Liver (tissue), 3 donors: Measurements from ENCODE around the gene VEZF1.

Experiments used
- FOXA2 ChIP-seq: IDR thresholded peaks from 2 replicates; pipeline ENCODE4 v1.6.1; 2016; ENCODE audit warnings: antibody characterized with exemption
- SP1 ChIP-seq: IDR thresholded peaks from 2 replicates; pipeline ENCODE4 v1.6.1; 2018; ENCODE audit warnings: antibody characterized with exemption, mild to moderate bottlenecking
- YY1 ChIP-seq: IDR thresholded peaks from 2 replicates; pipeline ENCODE4 v1.6.1; 2016; ENCODE audit warnings: antibody characterized with exemption, mild to moderate bottlenecking
- TF ChIP-seq, protein P1 (sequence below): IDR thresholded peaks from 2 replicates; pipeline ENCODE4 v1.6.1; 2016; ENCODE audit warnings: antibody characterized with exemption
- TF ChIP-seq, protein P2 (sequence below): fragments of 150-350 bp; IDR thresholded peaks from 2 replicates; pipeline ENCODE4 v1.5.1; 2017; ENCODE audit warnings: improper control_type of control experiment, low read depth, low read length; ENCODE audit not compliant: missing input control
- donor health status: healthy.
- donor health status: healthy.

DNA sequence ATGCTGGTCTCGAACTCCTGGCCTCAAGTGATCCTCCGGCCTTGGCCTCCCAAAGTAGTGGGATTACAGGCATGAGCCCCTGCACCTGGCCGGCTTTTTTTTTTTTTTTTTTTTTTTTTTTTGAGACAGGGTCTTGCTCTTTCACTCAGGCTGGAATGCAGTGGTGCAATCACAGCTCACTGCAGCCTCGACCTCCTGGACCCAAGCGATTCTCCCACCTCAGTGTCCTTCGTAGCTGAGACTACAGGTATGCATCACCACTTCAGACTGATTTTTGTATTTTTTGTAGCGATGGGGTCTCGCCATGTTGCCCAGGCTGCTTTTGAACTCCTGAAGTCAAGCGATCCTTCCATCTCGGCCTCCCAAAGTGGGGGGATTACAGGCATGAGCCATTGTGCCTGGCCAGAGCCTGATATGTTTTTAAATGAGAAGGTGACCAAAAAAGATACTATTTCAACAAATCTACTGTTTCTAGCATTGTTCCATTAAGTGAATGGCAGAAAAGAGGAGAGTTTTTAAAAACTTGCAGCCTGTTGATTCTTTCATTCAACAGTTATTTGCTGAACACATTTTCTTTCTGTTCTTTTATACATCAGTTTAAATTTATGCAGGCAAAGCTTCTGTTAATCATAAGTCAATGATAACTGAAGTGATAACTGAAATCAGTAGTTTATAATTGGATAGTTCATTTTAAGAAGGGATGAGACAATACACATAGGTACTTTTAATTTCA, 22.2 kb upstream of the VEZF1 start:
- TF ChIP-seq, protein P1, sequence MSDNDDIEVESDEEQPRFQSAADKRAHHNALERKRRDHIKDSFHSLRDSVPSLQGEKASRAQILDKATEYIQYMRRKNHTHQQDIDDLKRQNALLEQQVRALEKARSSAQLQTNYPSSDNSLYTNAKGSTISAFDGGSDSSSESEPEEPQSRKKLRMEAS = no peak
- TF ChIP-seq, protein P2, sequence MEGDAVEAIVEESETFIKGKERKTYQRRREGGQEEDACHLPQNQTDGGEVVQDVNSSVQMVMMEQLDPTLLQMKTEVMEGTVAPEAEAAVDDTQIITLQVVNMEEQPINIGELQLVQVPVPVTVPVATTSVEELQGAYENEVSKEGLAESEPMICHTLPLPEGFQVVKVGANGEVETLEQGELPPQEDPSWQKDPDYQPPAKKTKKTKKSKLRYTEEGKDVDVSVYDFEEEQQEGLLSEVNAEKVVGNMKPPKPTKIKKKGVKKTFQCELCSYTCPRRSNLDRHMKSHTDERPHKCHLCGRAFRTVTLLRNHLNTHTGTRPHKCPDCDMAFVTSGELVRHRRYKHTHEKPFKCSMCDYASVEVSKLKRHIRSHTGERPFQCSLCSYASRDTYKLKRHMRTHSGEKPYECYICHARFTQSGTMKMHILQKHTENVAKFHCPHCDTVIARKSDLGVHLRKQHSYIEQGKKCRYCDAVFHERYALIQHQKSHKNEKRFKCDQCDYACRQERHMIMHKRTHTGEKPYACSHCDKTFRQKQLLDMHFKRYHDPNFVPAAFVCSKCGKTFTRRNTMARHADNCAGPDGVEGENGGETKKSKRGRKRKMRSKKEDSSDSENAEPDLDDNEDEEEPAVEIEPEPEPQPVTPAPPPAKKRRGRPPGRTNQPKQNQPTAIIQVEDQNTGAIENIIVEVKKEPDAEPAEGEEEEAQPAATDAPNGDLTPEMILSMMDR = no peak
- no peak for TF ChIP-seq SP1
- TF ChIP-seq FOXA2 = no peak
- TF ChIP-seq YY1 = no peak
